Endodermal cell (in vitro differentiated cells): ENCODE data around the gene RAB6A. TPM values are rescaled to one million over a fixed set of nuclear protein-coding genes. Genes with fewer than 3 reads are reported as not detected.
"Not testable (repeated sequence)": the region's sequence is repeated elsewhere in the genome, so short reads cannot be mapped to it uniquely, and the experiment has no call there.

Experiments used
- DNase-seq: peaks from one replicate; pipeline ENCODE4 v3.0.0-alpha.2; 2017
- H3K27ac ChIP-seq: 2 replicates; pipeline ENCODE4 v1.5.1; 2013; ENCODE audit warnings: mild to moderate bottlenecking, low read depth, low read length, moderate library complexity
- H3K27me3 ChIP-seq: 2 replicates; pipeline ENCODE4 v1.6.1; 2013; ENCODE audit warnings: mild to moderate bottlenecking, low read length, moderate library complexity; ENCODE audit not compliant: insufficient read depth, control insufficient read depth, poor library complexity, severe bottlenecking
- H3K36me3 ChIP-seq: 2 replicates; pipeline ENCODE4 v1.7.0; 2013; ENCODE audit warnings: mild to moderate bottlenecking, low read length, moderate library complexity; ENCODE audit not compliant: control insufficient read depth, insufficient read depth
- H3K4me1 ChIP-seq: one replicate; pipeline ENCODE4 v1.7.0; 2013; ENCODE audit warnings: low read length; ENCODE audit not compliant: control insufficient read depth, insufficient read depth
- H3K4me3 ChIP-seq: 2 replicates; pipeline ENCODE4 v1.5.1; 2013; ENCODE audit warnings: mild to moderate bottlenecking, low read length, moderate library complexity
- H3K9ac ChIP-seq: 2 replicates; pipeline ENCODE4 v1.6.1; 2013; ENCODE audit warnings: mild to moderate bottlenecking, low read length, moderate library complexity; ENCODE audit not compliant: poor library complexity, severe bottlenecking; ENCODE audit errors: extremely low read depth
- H3K9me3 ChIP-seq: 2 replicates; pipeline ENCODE4 v1.6.1; 2013; ENCODE audit warnings: mild to moderate bottlenecking, low read length, moderate library complexity; ENCODE audit not compliant: control insufficient read depth
- H3K27ac Mint-ChIP-seq: 2 replicates; pipeline ENCODE4 v1.8.0; 2020; ENCODE audit warnings: mixed read lengths
- H3K27me3 Mint-ChIP-seq: 2 replicates; pipeline ENCODE4 v1.8.0; 2021; ENCODE audit warnings: mild to moderate bottlenecking, mixed read lengths; ENCODE audit not compliant: insufficient read depth
- H3K36me3 Mint-ChIP-seq: 2 replicates; pipeline ENCODE4 v1.8.0; 2020; ENCODE audit warnings: low read depth, mixed read lengths
- H3K4me1 Mint-ChIP-seq: 2 replicates; pipeline ENCODE4 v1.8.0; 2020; ENCODE audit warnings: mixed read lengths
- H3K4me3 Mint-ChIP-seq: 2 replicates; pipeline ENCODE4 v1.8.0; 2020; ENCODE audit warnings: mild to moderate bottlenecking, moderate library complexity, mixed read lengths
- H3K9me3 Mint-ChIP-seq: 2 replicates; pipeline ENCODE4 v1.8.0; 2020; ENCODE audit warnings: mild to moderate bottlenecking, mixed read lengths
- CTCF ChIP-seq: fragments of 200-600 bp; sonication (generic); conservative IDR thresholded peaks from 2 replicates; pipeline ENCODE4 v1.5.0; 2021; ENCODE audit warnings: antibody characterized with exemption, mild to moderate bottlenecking
- WGBS, 2 experiments: methylation state at CpG; one replicate each; pipeline versions ENCODE4 v1.1.5 to v1.1.7; 2013; ENCODE audit warnings: missing lambda C conversion rate in 2 of 2, mixed read lengths in 1 of 2; ENCODE audit not compliant: insufficient coverage in 1 of 2, insufficient read length in 1 of 2; 5-methylcytosine and 5-hydroxymethylcytosine counted together
- total RNA-seq, 2 donors: library from RNA; stranded (reverse); fragmentation: NEBNext Ultra II Directional in 1 of 2; extraction: Animal tissue kit (Norgen Biotek cat#: 25700) in 1 of 2; gene quantifications; 2 replicates in 1 of 2; 3 replicates in 1 of 2; pipeline ENCODE4 v1.2.1, GENCODE V29; 2021

RAB6A gene
- total RNA-seq, 2 donors from 2014 or later = 77.9 to 79.5 TPM

DNA sequence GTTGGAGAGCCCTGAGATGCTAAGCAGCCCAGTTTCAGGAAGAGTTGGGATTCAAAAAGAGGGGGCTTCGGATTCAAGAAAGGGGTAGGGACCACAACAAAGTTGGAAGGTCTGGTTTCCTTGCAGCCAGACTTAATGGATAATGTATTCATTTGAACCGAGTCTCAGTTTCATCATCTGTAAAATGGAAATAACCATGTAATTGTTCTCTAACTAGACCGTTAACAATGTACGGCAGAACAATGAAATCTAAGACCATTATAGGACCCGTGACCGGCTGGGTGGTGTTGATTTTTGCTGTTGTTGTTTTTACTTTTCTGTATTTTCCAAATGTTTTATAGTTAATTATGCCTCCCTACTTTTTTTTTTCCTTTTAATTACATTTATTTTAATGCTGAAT, 20.4 kb upstream of the RAB6A start:
- Histone ChIP-seq H3K4me1 (no peaks in the 10 kb centered on the region), H3K9ac (no peak overlapping the region), H3K27ac (no peak overlapping the region), H3K36me3 (no peaks in the 10 kb centered on the region), H3K4me3 (no peak overlapping the region), H3K9me3 (no peaks in the 10 kb centered on the region), H3K27me3 (no peaks in the 10 kb centered on the region)
- TF ChIP-seq CTCF = no peak
- peaks cover 2% of the 10 kb centered on the region for H3K4me1 Mint-ChIP-seq
- H3K36me3 Mint-ChIP-seq = no peaks in the 10 kb centered on the region
- no peak overlapping the region for H3K4me3 Mint-ChIP-seq
- WGBS, 2 experiments = 86 to 96% methylated on average over 4 to 5 of the region's 6 CpGs
- H3K27me3 Mint-ChIP-seq = no peaks in the 10 kb centered on the region
- H3K27ac Mint-ChIP-seq = no peak overlapping the region
- H3K9me3 Mint-ChIP-seq = peaks cover 2% of the 10 kb centered on the region
- no peak for DNase-seq

GRCh38 chr11:73779084-73779902, 18.4 kb upstream of the RAB6A start:
- Histone ChIP-seq H3K27me3 (no peaks in the 10 kb centered on the region), H3K9ac (peak overlapping the region; percentile 85), H3K27ac (peak overlapping the region; percentile 97), H3K9me3 (no peaks in the 10 kb centered on the region), H3K4me1 (no peaks in the 10 kb centered on the region), H3K4me3 (peak overlapping the region; percentile 78), H3K36me3 (no peaks in the 10 kb centered on the region)
- peaks cover 14% of the 10 kb centered on the region for H3K9me3 Mint-ChIP-seq
- TF ChIP-seq CTCF = no peak
- H3K36me3 Mint-ChIP-seq = no peaks in the 10 kb centered on the region
- WGBS, 2 experiments = 1 to 2% methylated on average over 16 to 27 of the region's 30 CpGs
- peak overlapping the region; percentile 100 for H3K27ac Mint-ChIP-seq
- H3K27me3 Mint-ChIP-seq = no peaks in the 10 kb centered on the region
- peak; percentile 99 for DNase-seq
- peak overlapping the region; percentile 87 for H3K4me3 Mint-ChIP-seq
- H3K4me1 Mint-ChIP-seq = peaks cover 2% of the 10 kb centered on the region

DNA sequence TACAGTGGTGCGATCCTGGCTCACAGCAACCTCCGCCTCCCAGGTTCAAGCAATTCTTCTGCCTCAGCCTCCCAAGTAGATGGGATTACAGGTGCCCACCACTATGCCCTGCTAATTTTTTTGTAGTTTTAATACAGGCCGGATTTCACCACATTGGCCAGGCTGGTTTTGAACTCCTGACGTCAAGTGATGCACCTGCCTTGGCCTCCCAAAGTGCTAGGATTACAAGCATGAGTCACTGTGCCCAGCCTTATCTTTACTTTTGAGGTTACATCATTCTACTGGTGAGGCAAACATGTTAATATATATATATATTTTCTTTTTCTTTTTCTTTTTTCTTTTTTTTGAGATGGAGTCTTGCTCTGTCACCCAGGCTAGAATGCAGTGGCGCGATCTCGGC, 9.9 kb upstream of the RAB6A start:
- H3K4me3 ChIP-seq, H3K36me3 Mint-ChIP-seq, H3K27me3 ChIP-seq, H3K27ac Mint-ChIP-seq, DNase-seq, H3K9me3 ChIP-seq, H3K4me1 Mint-ChIP-seq, H3K36me3 ChIP-seq, H3K27ac ChIP-seq, H3K27me3 Mint-ChIP-seq, H3K4me1 ChIP-seq, H3K4me3 Mint-ChIP-seq, H3K9ac ChIP-seq: not testable (repeated sequence)
- peaks cover 14% of the 10 kb centered on the region for H3K9me3 Mint-ChIP-seq
- WGBS, 2 experiments = 92 to 95% methylated on average over 6 to 7 of the region's 7 CpGs
